Esophagus squamous epithelium (tissue), 4 donors: ENCODE results near the gene VAPA.

ENCODE experiments used
- CTCF ChIP-seq, 6 experiments: fragments of 450-650 bp in 4 of 6; fragments of 200-600 bp in 2 of 6; sonication (generic) in 2 of 6; IDR thresholded peaks; one replicate each; pipeline ENCODE4 v1.5.1; 2016 to 2019; ENCODE audit warnings: antibody characterized with exemption in 6 of 6, mild to moderate bottlenecking in 4 of 6, moderate library complexity in 4 of 6
- POLR2A ChIP-seq, 4 donors: fragments of 450-650 bp; IDR thresholded peaks; one replicate each; pipeline ENCODE4 v1.6.1; 2017; ENCODE audit warnings: antibody characterized with exemption in 4 of 4, mild to moderate bottlenecking in 4 of 4, moderate library complexity in 3 of 4

GRCh38 chr18:9924371-9924943 lies 10.6 kb downstream of the VAPA start:
- no peak for TF ChIP-seq POLR2A (IDR thresholded peaks at IDR 0.05)
- TF ChIP-seq CTCF (IDR thresholded peaks at IDR 0.05): no peak
